Body of pancreas (tissue), 4 donors: ENCODE measurements around the gene CERS5.

ENCODE experiments used
- POLR2A ChIP-seq, 3 donors: fragments of 450-650 bp; IDR thresholded peaks; one replicate each; pipeline ENCODE4 v1.6.1; 2016; ENCODE audit warnings: antibody characterized with exemption in 3 of 3, mild to moderate bottlenecking in 2 of 3
- TF ChIP-seq, protein P1 (sequence below), 7 experiments: fragments of 450-650 bp in 4 of 7; fragments of 200-600 bp in 3 of 7; sonication (generic) in 3 of 7; IDR thresholded peaks; one replicate each; pipeline ENCODE4 v1.5.1; 2016 to 2019; ENCODE audit warnings: antibody characterized with exemption in 7 of 7

DNA sequence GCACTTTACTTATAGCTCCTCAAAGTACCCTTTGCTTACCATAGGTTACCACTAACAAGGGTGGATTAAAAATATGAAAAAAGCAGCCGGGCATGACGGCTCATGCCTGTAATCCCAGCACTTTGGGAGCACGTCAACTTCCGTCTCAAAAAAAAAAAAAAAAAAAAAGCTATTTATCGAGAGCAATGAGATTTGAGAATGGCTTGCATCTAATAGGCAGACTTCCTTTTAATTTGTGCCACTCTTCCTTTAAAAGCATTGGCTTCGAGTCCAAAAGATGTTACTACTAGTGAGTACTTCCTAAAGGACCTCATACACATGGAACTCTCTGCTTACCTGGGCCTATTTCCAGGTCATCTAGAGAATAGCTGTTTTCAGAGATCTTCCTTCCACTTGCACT, 38.5 kb upstream of the CERS5 start:
- TF ChIP-seq POLR2A (IDR thresholded peaks at IDR 0.05): no peak
- TF ChIP-seq, protein P1, sequence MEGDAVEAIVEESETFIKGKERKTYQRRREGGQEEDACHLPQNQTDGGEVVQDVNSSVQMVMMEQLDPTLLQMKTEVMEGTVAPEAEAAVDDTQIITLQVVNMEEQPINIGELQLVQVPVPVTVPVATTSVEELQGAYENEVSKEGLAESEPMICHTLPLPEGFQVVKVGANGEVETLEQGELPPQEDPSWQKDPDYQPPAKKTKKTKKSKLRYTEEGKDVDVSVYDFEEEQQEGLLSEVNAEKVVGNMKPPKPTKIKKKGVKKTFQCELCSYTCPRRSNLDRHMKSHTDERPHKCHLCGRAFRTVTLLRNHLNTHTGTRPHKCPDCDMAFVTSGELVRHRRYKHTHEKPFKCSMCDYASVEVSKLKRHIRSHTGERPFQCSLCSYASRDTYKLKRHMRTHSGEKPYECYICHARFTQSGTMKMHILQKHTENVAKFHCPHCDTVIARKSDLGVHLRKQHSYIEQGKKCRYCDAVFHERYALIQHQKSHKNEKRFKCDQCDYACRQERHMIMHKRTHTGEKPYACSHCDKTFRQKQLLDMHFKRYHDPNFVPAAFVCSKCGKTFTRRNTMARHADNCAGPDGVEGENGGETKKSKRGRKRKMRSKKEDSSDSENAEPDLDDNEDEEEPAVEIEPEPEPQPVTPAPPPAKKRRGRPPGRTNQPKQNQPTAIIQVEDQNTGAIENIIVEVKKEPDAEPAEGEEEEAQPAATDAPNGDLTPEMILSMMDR (IDR thresholded peaks at IDR 0.05): no peak
